GM23338 (cell line): ENCODE measurements around the gene OTUB1. TPM values are rescaled to one million over a fixed set of nuclear protein-coding genes. Genes with fewer than 3 reads are reported as not detected.

Experiments used
- ATAC-seq: fragments of 200-7000 bp; cut with Tn5 transposase; 3 replicates; pipeline ENCODE4 v1.9.1; 2020
- DNase-seq: peaks from one replicate; pipeline ENCODE4 v3.0.0-alpha.2; 2015; ENCODE audit warnings: low spot score
- H2AFZ ChIP-seq: fragments of 200-600 bp; sonication (generic); 2 replicates; pipeline ENCODE4 v1.8.0; 2016; ENCODE audit warnings: antibody characterized with exemption, mild to moderate bottlenecking, moderate library complexity
- H3F3A ChIP-seq: fragments of 200-600 bp; sonication (generic); replicated peaks from 2 replicates; pipeline ENCODE4 v1.8.0; 2017; ENCODE audit warnings: antibody characterized with exemption, mixed run types, low read depth
- H3K27ac ChIP-seq: fragments of 200-600 bp; sonication (generic); 2 replicates; pipeline ENCODE4 v1.6.1; 2016; ENCODE audit warnings: low read depth
- H3K27me3 ChIP-seq: fragments of 200-600 bp; sonication (generic); 2 replicates; pipeline ENCODE4 v1.8.0; 2016; ENCODE audit warnings: mild to moderate bottlenecking, mixed run types, moderate library complexity; ENCODE audit not compliant: insufficient read depth
- H3K36me3 ChIP-seq: fragments of 200-600 bp; sonication (generic); 2 replicates; pipeline ENCODE4 v1.8.0; 2016; ENCODE audit warnings: mild to moderate bottlenecking; ENCODE audit not compliant: insufficient read depth
- H3K4me1 ChIP-seq: fragments of 200-600 bp; sonication (generic); 2 replicates; pipeline ENCODE4 v1.8.0; 2016; ENCODE audit warnings: mild to moderate bottlenecking, moderate library complexity; ENCODE audit not compliant: insufficient read depth
- H3K4me2 ChIP-seq: fragments of 200-600 bp; sonication (generic); 2 replicates; pipeline ENCODE4 v1.7.1; 2017; ENCODE audit warnings: mixed run types
- H3K4me3 ChIP-seq: fragments of 200-600 bp; sonication (generic); 2 replicates; pipeline ENCODE4 v1.6.1; 2016; ENCODE audit warnings: mixed run types
- H3K79me2 ChIP-seq: fragments of 200-600 bp; sonication (generic); replicated peaks from 2 replicates; pipeline ENCODE4 v1.8.0; 2017; ENCODE audit warnings: mild to moderate bottlenecking; ENCODE audit not compliant: insufficient read depth
- H3K9me2 ChIP-seq: fragments of 200-600 bp; sonication (generic); 2 replicates; pipeline ENCODE4 v1.8.0; 2017; ENCODE audit not compliant: insufficient read depth
- H4K20me1 ChIP-seq: fragments of 200-600 bp; sonication (generic); replicated peaks from 2 replicates; pipeline ENCODE4 v1.8.0; 2017; ENCODE audit warnings: mild to moderate bottlenecking; ENCODE audit not compliant: insufficient read depth
- H3K27ac Mint-ChIP-seq: 2 replicates; pipeline ENCODE4 v1.8.0; 2020; ENCODE audit warnings: inconsistent platforms, mild to moderate bottlenecking, moderate library complexity, mixed read lengths
- H3K27me3 Mint-ChIP-seq: 3 replicates; pipeline ENCODE4 v1.8.0; 2022; ENCODE audit warnings: low read depth, mild to moderate bottlenecking, moderate library complexity, mixed read lengths, inconsistent platforms; ENCODE audit not compliant: insufficient read depth, poor library complexity
- H3K36me3 Mint-ChIP-seq: 3 replicates; pipeline ENCODE4 v1.8.0; 2021; ENCODE audit warnings: low read depth, mild to moderate bottlenecking, inconsistent platforms, moderate library complexity, mixed read lengths
- H3K4me1 Mint-ChIP-seq: 3 replicates; pipeline ENCODE4 v1.8.0; 2020; ENCODE audit warnings: mild to moderate bottlenecking, inconsistent platforms, mixed read lengths
- H3K4me3 Mint-ChIP-seq: 3 replicates; pipeline ENCODE4 v1.8.0; 2021; ENCODE audit warnings: moderate library complexity, mild to moderate bottlenecking, inconsistent platforms, mixed read lengths
- H3K9me3 Mint-ChIP-seq: 3 replicates; pipeline ENCODE4 v1.8.0; 2020; ENCODE audit warnings: moderate library complexity, mild to moderate bottlenecking, inconsistent platforms, mixed read lengths
- CREB1 ChIP-seq: fragments of 250-450 bp; sonication (Bioruptor Pico); IDR thresholded peaks from 2 replicates; pipeline ENCODE4 v1.5.0; 2020; ENCODE audit warnings: low read depth, mild to moderate bottlenecking, moderate library complexity
- EZH2 ChIP-seq: fragments of 200-600 bp; sonication (generic); IDR thresholded peaks from one replicate; pipeline ENCODE4 v1.8.0; 2017; ENCODE audit warnings: antibody characterized with exemption, mild to moderate bottlenecking, low read depth; ENCODE audit not compliant: unreplicated experiment
- EZH2phosphoT487 ChIP-seq: fragments of 200-600 bp; sonication (generic); IDR thresholded peaks from one replicate; pipeline ENCODE4 v1.8.1; 2018; ENCODE audit warnings: antibody characterized with exemption; ENCODE audit not compliant: unreplicated experiment
- JUNB ChIP-seq: IDR thresholded peaks from one replicate; pipeline ENCODE4 v1.6.1; 2016; ENCODE audit warnings: antibody characterized with exemption; ENCODE audit not compliant: unreplicated experiment
- NANOG ChIP-seq: IDR thresholded peaks from 2 replicates; pipeline ENCODE4 v1.6.1; 2016; ENCODE audit warnings: antibody characterized with exemption, borderline replicate concordance
- POLR2AphosphoS5 ChIP-seq: IDR thresholded peaks from 2 replicates; pipeline ENCODE4 v1.6.1; 2016; ENCODE audit warnings: antibody characterized with exemption, low read depth
- ZNF331 ChIP-seq: fragments of 250-450 bp; sonication (Bioruptor Pico); IDR thresholded peaks from 2 replicates; pipeline ENCODE4 v1.5.0; 2020; ENCODE audit warnings: low read depth, mild to moderate bottlenecking, moderate library complexity
- polyA plus RNA-seq: library from polyadenylated mRNA; unstranded; fragments of >200 nt; fragmentation: Nextera tagmentation; extraction: Ambion mirVana; gene quantifications from 2 replicates; pipeline ENCODE4 v1.2.1, GENCODE V29; 2016
- total RNA-seq: library from RNA; depleted of rRNA; stranded (reverse); fragments of >200 nt; shearing (Covaris generic); gene quantifications from 2 replicates; pipeline ENCODE4 v1.2.3, GENCODE V29; 2014
- TF ChIP-seq, protein P1 (sequence below): fragments of 250-450 bp; sonication (Bioruptor Pico); IDR thresholded peaks from 2 replicates; pipeline ENCODE4 v1.5.0; 2020; ENCODE audit warnings: mild to moderate bottlenecking, moderate library complexity
- TF ChIP-seq, protein P2 (sequence below): IDR thresholded peaks from one replicate; pipeline ENCODE4 v1.6.1; 2018; ENCODE audit warnings: antibody characterized with exemption; ENCODE audit not compliant: unreplicated experiment
- TF ChIP-seq, protein P3 (sequence below): IDR thresholded peaks from 2 replicates; pipeline ENCODE4 v1.6.1; 2016; ENCODE audit warnings: antibody characterized with exemption
- TF ChIP-seq, protein P4 (sequence below), 2 experiments: fragments of 200-600 bp in 1 of 2; sonication (generic) in 1 of 2; conservative IDR thresholded peaks; 2 replicates each; pipeline versions ENCODE4 v1.5.1 to v1.6.1; 2016 to 2017; ENCODE audit warnings: antibody characterized with exemption in 2 of 2, low read depth in 2 of 2, mild to moderate bottlenecking in 2 of 2, moderate library complexity in 1 of 2

OTUB1 gene
- total and polyA plus RNA-seq, 2 experiments from 2014 or later: 122 to 207 TPM

DNA sequence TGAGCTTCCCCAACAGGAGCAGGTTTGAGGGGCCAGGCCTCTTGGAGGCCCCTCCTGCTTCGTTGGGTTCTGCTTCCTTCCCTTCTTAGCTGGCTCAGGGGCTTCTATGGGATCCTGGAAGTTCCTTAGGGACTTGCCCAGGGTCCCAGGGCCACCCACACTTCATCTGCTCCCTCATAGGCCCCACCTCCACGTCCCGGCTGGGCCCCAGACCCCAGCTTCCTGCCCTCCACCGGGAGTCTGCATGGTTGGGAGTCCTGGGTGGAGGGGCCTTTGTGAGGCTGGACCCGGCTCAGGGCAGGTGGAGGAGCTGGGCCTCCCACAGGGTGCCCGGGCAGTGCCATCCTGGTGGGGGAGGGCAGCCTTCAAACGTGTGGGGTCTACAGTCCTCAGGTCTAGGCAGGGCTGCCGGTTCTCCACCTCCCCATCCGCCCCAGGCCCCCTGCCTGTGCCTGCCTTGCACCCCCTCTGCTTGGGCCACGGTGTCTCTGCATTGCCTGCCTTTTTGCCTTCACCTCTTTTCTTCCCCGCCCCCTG lies 11.6 kb downstream of the OTUB1 start:
- Histone ChIP-seq H3K9me2 (no peaks in the 10 kb centered on the region), H3K4me1 (peaks cover 10% of the 10 kb centered on the region), H3K36me3 (no peaks in the 10 kb centered on the region), H2AFZ (no peak overlapping the region), H3K4me2 (peak overlapping the region; percentile 88; the same call in 1 of the 2 replicates), H3K4me3 (peak overlapping the region; percentile 64), H3K27ac (no peak overlapping the region), H3K79me2 (0 out of 2 replicates have a peak, but pooled peaks cover 8% of the 10 kb centered on the region), H3K27me3 (peaks cover 28% of the 10 kb centered on the region), H3F3A (peaks cover 22% of the 10 kb centered on the region; the same call in 1 of the 2 replicates), H4K20me1 (peaks cover 13% of the 10 kb centered on the region)
- Mint-ChIP-seq H3K4me1 (peaks cover 15% of the 10 kb centered on the region), H3K36me3 (peaks cover 49% of the 10 kb centered on the region), H3K27me3 (peaks cover 13% of the 10 kb centered on the region), H3K27ac (no peak overlapping the region), H3K9me3 (no peaks in the 10 kb centered on the region; the same call in 2 of the 3 replicates), H3K4me3 (peak overlapping the region; percentile 62)
- DNase-seq: no peak
- ATAC-seq: no peak
- TF ChIP-seq, protein P1, sequence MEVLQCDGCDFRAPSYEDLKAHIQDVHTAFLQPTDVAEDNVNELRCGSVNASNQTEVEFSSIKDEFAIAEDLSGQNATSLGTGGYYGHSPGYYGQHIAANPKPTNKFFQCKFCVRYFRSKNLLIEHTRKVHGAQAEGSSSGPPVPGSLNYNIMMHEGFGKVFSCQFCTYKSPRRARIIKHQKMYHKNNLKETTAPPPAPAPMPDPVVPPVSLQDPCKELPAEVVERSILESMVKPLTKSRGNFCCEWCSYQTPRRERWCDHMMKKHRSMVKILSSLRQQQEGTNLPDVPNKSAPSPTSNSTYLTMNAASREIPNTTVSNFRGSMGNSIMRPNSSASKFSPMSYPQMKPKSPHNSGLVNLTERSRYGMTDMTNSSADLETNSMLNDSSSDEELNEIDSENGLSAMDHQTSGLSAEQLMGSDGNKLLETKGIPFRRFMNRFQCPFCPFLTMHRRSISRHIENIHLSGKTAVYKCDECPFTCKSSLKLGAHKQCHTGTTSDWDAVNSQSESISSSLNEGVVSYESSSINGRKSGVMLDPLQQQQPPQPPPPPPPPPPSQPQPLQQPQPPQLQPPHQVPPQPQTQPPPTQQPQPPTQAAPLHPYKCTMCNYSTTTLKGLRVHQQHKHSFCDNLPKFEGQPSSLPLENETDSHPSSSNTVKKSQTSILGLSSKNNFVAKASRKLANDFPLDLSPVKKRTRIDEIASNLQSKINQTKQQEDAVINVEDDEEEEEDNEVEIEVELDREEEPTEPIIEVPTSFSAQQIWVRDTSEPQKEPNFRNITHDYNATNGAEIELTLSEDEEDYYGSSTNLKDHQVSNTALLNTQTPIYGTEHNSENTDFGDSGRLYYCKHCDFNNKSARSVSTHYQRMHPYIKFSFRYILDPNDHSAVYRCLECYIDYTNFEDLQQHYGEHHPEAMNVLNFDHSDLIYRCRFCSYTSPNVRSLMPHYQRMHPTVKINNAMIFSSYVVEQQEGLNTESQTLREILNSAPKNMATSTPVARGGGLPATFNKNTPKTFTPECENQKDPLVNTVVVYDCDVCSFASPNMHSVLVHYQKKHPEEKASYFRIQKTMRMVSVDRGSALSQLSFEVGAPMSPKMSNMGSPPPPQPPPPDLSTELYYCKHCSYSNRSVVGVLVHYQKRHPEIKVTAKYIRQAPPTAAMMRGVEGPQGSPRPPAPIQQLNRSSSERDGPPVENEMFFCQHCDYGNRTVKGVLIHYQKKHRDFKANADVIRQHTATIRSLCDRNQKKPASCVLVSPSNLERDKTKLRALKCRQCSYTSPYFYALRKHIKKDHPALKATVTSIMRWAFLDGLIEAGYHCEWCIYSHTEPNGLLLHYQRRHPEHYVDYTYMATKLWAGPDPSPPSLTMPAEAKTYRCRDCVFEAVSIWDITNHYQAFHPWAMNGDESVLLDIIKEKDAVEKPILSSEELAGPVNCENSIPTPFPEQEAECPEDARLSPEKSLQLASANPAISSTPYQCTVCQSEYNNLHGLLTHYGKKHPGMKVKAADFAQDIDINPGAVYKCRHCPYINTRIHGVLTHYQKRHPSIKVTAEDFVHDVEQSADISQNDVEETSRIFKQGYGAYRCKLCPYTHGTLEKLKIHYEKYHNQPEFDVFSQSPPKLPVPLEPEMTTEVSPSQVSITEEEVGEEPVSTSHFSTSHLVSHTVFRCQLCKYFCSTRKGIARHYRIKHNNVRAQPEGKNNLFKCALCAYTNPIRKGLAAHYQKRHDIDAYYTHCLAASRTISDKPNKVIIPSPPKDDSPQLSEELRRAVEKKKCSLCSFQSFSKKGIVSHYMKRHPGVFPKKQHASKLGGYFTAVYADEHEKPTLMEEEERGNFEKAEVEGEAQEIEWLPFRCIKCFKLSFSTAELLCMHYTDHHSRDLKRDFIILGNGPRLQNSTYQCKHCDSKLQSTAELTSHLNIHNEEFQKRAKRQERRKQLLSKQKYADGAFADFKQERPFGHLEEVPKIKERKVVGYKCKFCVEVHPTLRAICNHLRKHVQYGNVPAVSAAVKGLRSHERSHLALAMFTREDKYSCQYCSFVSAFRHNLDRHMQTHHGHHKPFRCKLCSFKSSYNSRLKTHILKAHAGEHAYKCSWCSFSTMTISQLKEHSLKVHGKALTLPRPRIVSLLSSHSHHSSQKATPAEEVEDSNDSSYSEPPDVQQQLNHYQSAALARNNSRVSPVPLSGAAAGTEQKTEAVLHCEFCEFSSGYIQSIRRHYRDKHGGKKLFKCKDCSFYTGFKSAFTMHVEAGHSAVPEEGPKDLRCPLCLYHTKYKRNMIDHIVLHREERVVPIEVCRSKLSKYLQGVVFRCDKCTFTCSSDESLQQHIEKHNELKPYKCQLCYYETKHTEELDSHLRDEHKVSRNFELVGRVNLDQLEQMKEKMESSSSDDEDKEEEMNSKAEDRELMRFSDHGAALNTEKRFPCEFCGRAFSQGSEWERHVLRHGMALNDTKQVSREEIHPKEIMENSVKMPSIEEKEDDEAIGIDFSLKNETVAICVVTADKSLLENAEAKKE (CRISPR knock-in tag): no peak
- TF ChIP-seq POLR2AphosphoS5 (no peak), CREB1 (CRISPR knock-in tag) (no peak), EZH2 (no peak), JUNB (no peak), EZH2phosphoT487 (no peak), NANOG (no peak), ZNF331 (CRISPR knock-in tag) (no peak)
- TF ChIP-seq, protein P2, sequence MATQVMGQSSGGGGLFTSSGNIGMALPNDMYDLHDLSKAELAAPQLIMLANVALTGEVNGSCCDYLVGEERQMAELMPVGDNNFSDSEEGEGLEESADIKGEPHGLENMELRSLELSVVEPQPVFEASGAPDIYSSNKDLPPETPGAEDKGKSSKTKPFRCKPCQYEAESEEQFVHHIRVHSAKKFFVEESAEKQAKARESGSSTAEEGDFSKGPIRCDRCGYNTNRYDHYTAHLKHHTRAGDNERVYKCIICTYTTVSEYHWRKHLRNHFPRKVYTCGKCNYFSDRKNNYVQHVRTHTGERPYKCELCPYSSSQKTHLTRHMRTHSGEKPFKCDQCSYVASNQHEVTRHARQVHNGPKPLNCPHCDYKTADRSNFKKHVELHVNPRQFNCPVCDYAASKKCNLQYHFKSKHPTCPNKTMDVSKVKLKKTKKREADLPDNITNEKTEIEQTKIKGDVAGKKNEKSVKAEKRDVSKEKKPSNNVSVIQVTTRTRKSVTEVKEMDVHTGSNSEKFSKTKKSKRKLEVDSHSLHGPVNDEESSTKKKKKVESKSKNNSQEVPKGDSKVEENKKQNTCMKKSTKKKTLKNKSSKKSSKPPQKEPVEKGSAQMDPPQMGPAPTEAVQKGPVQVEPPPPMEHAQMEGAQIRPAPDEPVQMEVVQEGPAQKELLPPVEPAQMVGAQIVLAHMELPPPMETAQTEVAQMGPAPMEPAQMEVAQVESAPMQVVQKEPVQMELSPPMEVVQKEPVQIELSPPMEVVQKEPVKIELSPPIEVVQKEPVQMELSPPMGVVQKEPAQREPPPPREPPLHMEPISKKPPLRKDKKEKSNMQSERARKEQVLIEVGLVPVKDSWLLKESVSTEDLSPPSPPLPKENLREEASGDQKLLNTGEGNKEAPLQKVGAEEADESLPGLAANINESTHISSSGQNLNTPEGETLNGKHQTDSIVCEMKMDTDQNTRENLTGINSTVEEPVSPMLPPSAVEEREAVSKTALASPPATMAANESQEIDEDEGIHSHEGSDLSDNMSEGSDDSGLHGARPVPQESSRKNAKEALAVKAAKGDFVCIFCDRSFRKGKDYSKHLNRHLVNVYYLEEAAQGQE: no peak
- TF ChIP-seq, protein P3, sequence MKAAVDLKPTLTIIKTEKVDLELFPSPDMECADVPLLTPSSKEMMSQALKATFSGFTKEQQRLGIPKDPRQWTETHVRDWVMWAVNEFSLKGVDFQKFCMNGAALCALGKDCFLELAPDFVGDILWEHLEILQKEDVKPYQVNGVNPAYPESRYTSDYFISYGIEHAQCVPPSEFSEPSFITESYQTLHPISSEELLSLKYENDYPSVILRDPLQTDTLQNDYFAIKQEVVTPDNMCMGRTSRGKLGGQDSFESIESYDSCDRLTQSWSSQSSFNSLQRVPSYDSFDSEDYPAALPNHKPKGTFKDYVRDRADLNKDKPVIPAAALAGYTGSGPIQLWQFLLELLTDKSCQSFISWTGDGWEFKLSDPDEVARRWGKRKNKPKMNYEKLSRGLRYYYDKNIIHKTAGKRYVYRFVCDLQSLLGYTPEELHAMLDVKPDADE: no peak
- TF ChIP-seq, protein P4, sequence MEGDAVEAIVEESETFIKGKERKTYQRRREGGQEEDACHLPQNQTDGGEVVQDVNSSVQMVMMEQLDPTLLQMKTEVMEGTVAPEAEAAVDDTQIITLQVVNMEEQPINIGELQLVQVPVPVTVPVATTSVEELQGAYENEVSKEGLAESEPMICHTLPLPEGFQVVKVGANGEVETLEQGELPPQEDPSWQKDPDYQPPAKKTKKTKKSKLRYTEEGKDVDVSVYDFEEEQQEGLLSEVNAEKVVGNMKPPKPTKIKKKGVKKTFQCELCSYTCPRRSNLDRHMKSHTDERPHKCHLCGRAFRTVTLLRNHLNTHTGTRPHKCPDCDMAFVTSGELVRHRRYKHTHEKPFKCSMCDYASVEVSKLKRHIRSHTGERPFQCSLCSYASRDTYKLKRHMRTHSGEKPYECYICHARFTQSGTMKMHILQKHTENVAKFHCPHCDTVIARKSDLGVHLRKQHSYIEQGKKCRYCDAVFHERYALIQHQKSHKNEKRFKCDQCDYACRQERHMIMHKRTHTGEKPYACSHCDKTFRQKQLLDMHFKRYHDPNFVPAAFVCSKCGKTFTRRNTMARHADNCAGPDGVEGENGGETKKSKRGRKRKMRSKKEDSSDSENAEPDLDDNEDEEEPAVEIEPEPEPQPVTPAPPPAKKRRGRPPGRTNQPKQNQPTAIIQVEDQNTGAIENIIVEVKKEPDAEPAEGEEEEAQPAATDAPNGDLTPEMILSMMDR (conservative IDR thresholded peaks at IDR 0.05; ENCODE audit: low read depth in 2 of 2): no peak
